Tibial nerve (tissue), 4 donors: ENCODE data around the gene FRS2. TPM values are rescaled to one million over a fixed set of nuclear protein-coding genes. Genes with fewer than 3 reads are reported as not detected.

Source experiments
- DNase-seq, 2 donors: peaks; one replicate each; pipeline ENCODE4 v3.0.0-alpha.2; 2019; ENCODE audit warnings: low spot score in 2 of 2
- H3K27ac ChIP-seq, 4 donors: fragments of 200-600 bp; sonication (generic) in 3 of 4; one replicate each; pipeline ENCODE4 v1.5.1; 2017 to 2019; ENCODE audit warnings: mild to moderate bottlenecking in 1 of 4
- H3K27me3 ChIP-seq, 2 donors: fragments of 200-600 bp; sonication (generic) in 1 of 2; one replicate each; pipeline versions ENCODE4 v1.5.1 to v1.6.0; 2017 to 2019
- H3K36me3 ChIP-seq, 3 donors: fragments of 200-600 bp; sonication (generic); one replicate each; pipeline ENCODE4 v1.5.1; 2018 to 2019
- H3K4me1 ChIP-seq, 4 donors: fragments of 200-600 bp; sonication (generic) in 3 of 4; one replicate each; pipeline ENCODE4 v1.5.1; 2017 to 2019
- H3K4me3 ChIP-seq, 4 donors: fragments of 200-600 bp; sonication (generic) in 3 of 4; one replicate each; pipeline ENCODE4 v1.5.1; 2017 to 2019; ENCODE audit warnings: mild to moderate bottlenecking in 1 of 4, moderate library complexity in 1 of 4
- H3K9me3 ChIP-seq, 4 donors: fragments of 200-600 bp; sonication (generic) in 3 of 4; one replicate each; pipeline ENCODE4 v1.5.1; 2017 to 2019
- CTCF ChIP-seq, 5 experiments: fragments of 200-600 bp in 3 of 5; fragments of 450-650 bp in 2 of 5; sonication (generic) in 3 of 5; IDR thresholded peaks; one replicate each; pipeline ENCODE4 v1.5.1; 2016 to 2019; ENCODE audit warnings: antibody characterized with exemption in 5 of 5, mild to moderate bottlenecking in 3 of 5, moderate library complexity in 2 of 5
- EP300 ChIP-seq, 2 donors: sonication (generic); formaldehyde crosslinking; IDR thresholded peaks; one replicate each; pipeline ENCODE4 v1.6.1; 2017; ENCODE audit warnings: antibody characterized with exemption in 2 of 2, mild to moderate bottlenecking in 1 of 2
- POLR2A ChIP-seq, 2 donors: fragments of 450-650 bp; IDR thresholded peaks; one replicate each; pipeline ENCODE4 v1.6.1; 2017; ENCODE audit warnings: antibody characterized with exemption in 2 of 2, mild to moderate bottlenecking in 2 of 2, moderate library complexity in 2 of 2
- WGBS, 2 donors: methylation state at CpG; one replicate each; pipeline ENCODE4 v1.1.5; 2018; 5-methylcytosine and 5-hydroxymethylcytosine counted together
- total RNA-seq, 4 donors: library from RNA; depleted of rRNA; stranded (reverse); fragments of >200 nt; gene quantifications; one replicate each; pipeline ENCODE4 v1.1.0, GENCODE V29; 2016

The FRS2 gene
- total RNA-seq, 4 donors from 2014 or later, result 51.7 to 113 (median 66.4) TPM

- TF ChIP-seq POLR2A (IDR thresholded peaks at IDR 0.05), result no peak
- no peak for TF ChIP-seq EP300 (IDR thresholded peaks at IDR 0.05)
- TF ChIP-seq CTCF (IDR thresholded peaks at IDR 0.05), result no peak
Observed at GRCh38 chr12:69500631-69501030, 30.4 kb downstream of the FRS2 start.

GRCh38 chr12:69501154-69501895 is 31.1 kb downstream of the FRS2 start:
- H3K27ac ChIP-seq, result no peak overlapping the region
- WGBS, 2 donors, result 66 to 72% methylated on average over 5 of the region's 5 CpGs
- no peak overlapping the region for H3K4me3 ChIP-seq
- H3K36me3 ChIP-seq, result peaks cover 0 to 9% (median 0%) of the 10 kb centered on the region in 3 donors
- TF ChIP-seq POLR2A (IDR thresholded peaks at IDR 0.05) (no peak), EP300 (IDR thresholded peaks at IDR 0.05) (no peak), CTCF (IDR thresholded peaks at IDR 0.05) (no peak)
- no peaks in the 10 kb centered on the region for H3K27me3 ChIP-seq
- peaks cover 0 to 77% (median 21%) of the 10 kb centered on the region in 4 donors for H3K4me1 ChIP-seq
- H3K9me3 ChIP-seq, result no peaks in the 10 kb centered on the region
- no peak for DNase-seq

More at GRCh38 chr12:69500631-69501030, 30.4 kb downstream of the FRS2 start:
- WGBS, 2 donors, result 38 to 46% methylated on average over 1 of the region's 1 CpG
- Histone ChIP-seq H3K27ac (no peak overlapping the region), H3K36me3 (peaks cover 0 to 9% (median 0%) of the 10 kb centered on the region in 3 donors), H3K9me3 (no peaks in the 10 kb centered on the region), H3K4me1 (peaks cover 0 to 77% (median 17%) of the 10 kb centered on the region in 4 donors), H3K27me3 (no peaks in the 10 kb centered on the region), H3K4me3 (no peak overlapping the region)
- DNase-seq, result no peak

GRCh38 chr12:69502345-69503081 is 32.3 kb downstream of the FRS2 start:
- no peak for TF ChIP-seq EP300 (IDR thresholded peaks at IDR 0.05)
- no peak for TF ChIP-seq POLR2A (IDR thresholded peaks at IDR 0.05)
- no peak for TF ChIP-seq CTCF (IDR thresholded peaks at IDR 0.05)
- H3K36me3 ChIP-seq, result peaks cover 0 to 9% (median 0%) of the 10 kb centered on the region in 3 donors
- no peak overlapping the region for H3K27ac ChIP-seq
- no peaks in the 10 kb centered on the region for H3K9me3 ChIP-seq
- peaks cover 0 to 73% (median 17%) of the 10 kb centered on the region in 4 donors for H3K4me1 ChIP-seq
- no peak for DNase-seq
- 96% methylated on average over 8 of the region's 8 CpGs for WGBS, 2 donors
- no peaks in the 10 kb centered on the region for H3K27me3 ChIP-seq
- H3K4me3 ChIP-seq, result no peak overlapping the region

- Histone ChIP-seq H3K9me3 (no peaks in the 10 kb centered on the region), H3K36me3 (peaks cover 0 to 5% (median 0%) of the 10 kb centered on the region in 3 donors), H3K4me1 (peaks cover 0 to 85% (median 24%) of the 10 kb centered on the region in 4 donors), H3K27ac (peak overlapping the region in 2 of 4 donors; percentile 4 to 70), H3K4me3 (no peak overlapping the region), H3K27me3 (no peaks in the 10 kb centered on the region)
- no peak for DNase-seq
- 25 to 36% methylated on average over 1 of the region's 1 CpG for WGBS, 2 donors
- TF ChIP-seq CTCF (IDR thresholded peaks at IDR 0.05) (no peak), POLR2A (IDR thresholded peaks at IDR 0.05) (no peak), EP300 (IDR thresholded peaks at IDR 0.05) (no peak)
Observed at GRCh38 chr12:69508091-69508490, 37.9 kb downstream of the FRS2 start.

- WGBS, 2 donors, result 48% methylated on average over 1 of the region's 1 CpG
- H3K9me3 ChIP-seq, result no peaks in the 10 kb centered on the region
- DNase-seq, result no peak
- peaks cover 0 to 85% (median 26%) of the 10 kb centered on the region in 4 donors for H3K4me1 ChIP-seq
- peak overlapping the region in 2 of 4 donors; percentile 4 to 70 for H3K27ac ChIP-seq
- H3K36me3 ChIP-seq, result no peaks in the 10 kb centered on the region
- no peak for TF ChIP-seq CTCF (IDR thresholded peaks at IDR 0.05)
- no peak for TF ChIP-seq POLR2A (IDR thresholded peaks at IDR 0.05)
- TF ChIP-seq EP300 (IDR thresholded peaks at IDR 0.05), result no peak
- H3K27me3 ChIP-seq, result no peaks in the 10 kb centered on the region
- H3K4me3 ChIP-seq, result no peak overlapping the region
Observed at GRCh38 chr12:69508621-69509020, 38.4 kb downstream of the FRS2 start.
